ENCODE results near the gene DMRT1.

GRCh38 chr9:965497-965896 is 124.0 kb downstream of the DMRT1 start:
- TF ChIP-seq CTCF (IDR thresholded peaks at IDR 0.05), result no peak
- no peak for TF ChIP-seq POLR2A (IDR thresholded peaks at IDR 0.05)

All from tibial nerve (tissue), 3 donors.